HG02981 (cell line): ENCODE data around the gene SEC23A.
A peak's percentile ranks its signal among the peaks of the same experiment; 100 is the strongest.
"Not testable (repeated sequence)": the region's sequence is repeated elsewhere in the genome, so short reads cannot be mapped to it uniquely, and the experiment has no call there.

ENCODE experiments used
- ATAC-seq: cut with Tn5 transposase; IDR thresholded peaks from one replicate; pipeline ENCODE4 v1.9.1; 2021; ENCODE audit warnings: mild to moderate bottlenecking, moderate library complexity; ENCODE audit not compliant: unreplicated experiment

The SEC23A gene

GRCh38 chr14:39102969-39103957 lies at the start of gene SEC23A:
SEC23A (minus strand) TSS chr14:39103235; CDS start chr14:39096118, 7,117 bp downstream.
- peak; percentile 94 for ATAC-seq

- ATAC-seq: no peak
Measured at GRCh38 chr14:39145266-39145966, 42.4 kb upstream of the SEC23A start.

GRCh38 chr14:39143226-39143625 lies 40.2 kb upstream of the SEC23A start:
- ATAC-seq: not testable (repeated sequence)

GRCh38 chr14:39141623-39142022 lies 38.6 kb upstream of the SEC23A start:
- not testable (repeated sequence) for ATAC-seq

- no peak for ATAC-seq
Measured at GRCh38 chr14:39140170-39140569, 37.1 kb upstream of the SEC23A start.

GRCh38 chr14:39138440-39138839 lies 35.4 kb upstream of the SEC23A start:
- no peak for ATAC-seq

GRCh38 chr14:39137835-39138234 lies 34.8 kb upstream of the SEC23A start:
- ATAC-seq: not testable (repeated sequence)

- ATAC-seq: no peak
Measured at GRCh38 chr14:39122330-39123138, 19.5 kb upstream of the SEC23A start.

- peak; percentile 92 for ATAC-seq
Measured at GRCh38 chr14:39114073-39114838, 11.2 kb upstream of the SEC23A start, which contains the start of gene GEMIN2. GEMIN2 (plus strand) TSS chr14:39114323; CDS start chr14:39114339, 16 bp downstream.

- ATAC-seq: no peak
Measured at GRCh38 chr14:39113685-39114072, 10.6 kb upstream of the SEC23A start.

GRCh38 chr14:39109893-39110715 lies 7.1 kb upstream of the SEC23A start:
- no peak for ATAC-seq

- no peak for ATAC-seq
Measured at GRCh38 chr14:39108791-39109190, 5.8 kb upstream of the SEC23A start.

- no peak for ATAC-seq
Measured at GRCh38 chr14:39107591-39107996, 4.6 kb upstream of the SEC23A start.

- not testable (repeated sequence) for ATAC-seq
Measured at GRCh38 chr14:39104078-39104801, 1.2 kb upstream of the SEC23A start.

GRCh38 chr14:39102265-39102968 lies 618 bp downstream of the SEC23A start:
- ATAC-seq: peak; percentile 10

- no peak for ATAC-seq
Measured at GRCh38 chr14:39099748-39100147, 3.3 kb downstream of the SEC23A start.

- not testable (repeated sequence) for ATAC-seq
Measured at GRCh38 chr14:39099215-39099614, 3.8 kb downstream of the SEC23A start.

GRCh38 chr14:39097159-39097558 lies 5.9 kb downstream of the SEC23A start:
- no peak for ATAC-seq
